GM23248 (cell line): ENCODE results near the gene NDUFS7.

ENCODE experiments used
- EZH2 ChIP-seq: fragments of 200-600 bp; sonication (generic); IDR thresholded peaks from 2 replicates; pipeline ENCODE4 v1.6.1; 2018; ENCODE audit warnings: antibody characterized with exemption, mild to moderate bottlenecking; ENCODE audit not compliant: insufficient read depth, poor library complexity, severe bottlenecking
- EZH2phosphoT487 ChIP-seq: fragments of 200-600 bp; sonication (generic); IDR thresholded peaks from 2 replicates; pipeline ENCODE4 v1.6.1; 2018; ENCODE audit warnings: antibody characterized with exemption, moderate library complexity, mild to moderate bottlenecking, low read depth; ENCODE audit not compliant: insufficient read depth

DNA sequence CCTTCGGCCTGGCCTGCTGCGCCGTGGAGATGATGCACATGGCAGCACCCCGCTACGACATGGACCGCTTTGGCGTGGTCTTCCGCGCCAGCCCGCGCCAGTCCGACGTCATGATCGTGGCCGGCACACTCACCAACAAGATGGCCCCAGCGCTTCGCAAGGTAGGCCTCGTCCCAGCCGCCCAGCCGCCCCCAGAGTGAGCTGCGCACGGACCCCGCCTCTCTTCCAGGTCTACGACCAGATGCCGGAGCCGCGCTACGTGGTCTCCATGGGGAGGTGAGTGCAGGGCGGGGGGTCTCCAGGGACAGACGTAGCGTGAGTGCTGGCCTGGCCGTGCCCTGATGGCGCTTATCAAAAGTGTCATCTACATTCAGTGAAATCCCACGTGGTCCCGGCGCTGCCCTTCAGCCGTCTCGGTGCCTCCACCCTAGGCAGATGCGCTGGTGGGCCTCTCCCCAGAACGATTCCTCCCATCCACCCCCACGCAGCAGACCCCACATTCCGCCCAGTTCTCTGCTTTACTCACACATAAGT, 7.2 kb downstream of the NDUFS7 start:
- TF ChIP-seq EZH2phosphoT487 (no peak), EZH2 (no peak)
